Liver (tissue), 9 donors: Measurements from ENCODE around the gene ANKRD33B. TPM values are rescaled to one million over a fixed set of nuclear protein-coding genes. Genes with fewer than 3 reads are reported as not detected.
"Not testable (repeated sequence)": the region's sequence is repeated elsewhere in the genome, so short reads cannot be mapped to it uniquely, and the experiment has no call there.

Experiments
- DNase-seq: peaks from one replicate; pipeline ENCODE4 v3.0.0-alpha.2; 2017; ENCODE audit warnings: low spot score
- H3K27ac ChIP-seq, 2 donors: one replicate each; pipeline ENCODE4 v1.7.0; 2013; ENCODE audit warnings: inconsistent platforms in 2 of 2, low read length in 2 of 2, control low read depth in 1 of 2, low read depth in 1 of 2, mild to moderate bottlenecking in 1 of 2
- H3K27me3 ChIP-seq, 4 donors: one replicate each; pipeline versions ENCODE4 v1.6.1 to v1.7.0; 2013; ENCODE audit warnings: low read length in 3 of 4, inconsistent platforms in 1 of 4, mild to moderate bottlenecking in 1 of 4, moderate library complexity in 1 of 4; ENCODE audit not compliant: control insufficient read depth in 4 of 4, insufficient read depth in 4 of 4
- H3K36me3 ChIP-seq, 4 donors: one replicate each; pipeline versions ENCODE4 v1.6.1 to v1.7.0; 2013; ENCODE audit warnings: low read length in 3 of 4, mild to moderate bottlenecking in 3 of 4, low read depth in 1 of 4, moderate library complexity in 1 of 4; ENCODE audit not compliant: control insufficient read depth in 4 of 4, insufficient read depth in 3 of 4
- H3K4me1 ChIP-seq, 4 donors: one replicate each; pipeline versions ENCODE4 v1.6.1 to v1.7.0; 2013; ENCODE audit warnings: low read length in 3 of 4, mild to moderate bottlenecking in 3 of 4, moderate library complexity in 1 of 4; ENCODE audit not compliant: control insufficient read depth in 4 of 4, insufficient read depth in 4 of 4
- H3K4me3 ChIP-seq, 3 donors: one replicate each; pipeline versions ENCODE4 v1.6.1 to v1.7.0; 2013; ENCODE audit warnings: low read length in 3 of 3, control low read depth in 1 of 3, low read depth in 1 of 3, mild to moderate bottlenecking in 1 of 3
- H3K9ac ChIP-seq, 2 donors: one replicate each; pipeline ENCODE4 v1.7.0; 2013; ENCODE audit warnings: low read length in 2 of 2, mild to moderate bottlenecking in 2 of 2, moderate library complexity in 2 of 2, control low read depth in 1 of 2, low read depth in 1 of 2
- H3K9me3 ChIP-seq, 4 donors: one replicate each; pipeline versions ENCODE4 v1.6.1 to v1.7.0; 2013; ENCODE audit warnings: low read length in 3 of 4; ENCODE audit not compliant: control insufficient read depth in 4 of 4
- ATF3 ChIP-seq: IDR thresholded peaks from 2 replicates; pipeline ENCODE4 v1.6.1; 2016; ENCODE audit warnings: antibody characterized with exemption
- EGR1 ChIP-seq, 2 donors: IDR thresholded peaks; 2 replicates each; pipeline ENCODE4 v1.6.1; 2016 to 2018; ENCODE audit warnings: antibody characterized with exemption in 2 of 2, low read depth in 2 of 2
- FOXA1 ChIP-seq: IDR thresholded peaks from 2 replicates; pipeline ENCODE4 v1.6.1; 2016; ENCODE audit warnings: antibody characterized with exemption
- FOXA2 ChIP-seq: IDR thresholded peaks from 2 replicates; pipeline ENCODE4 v1.6.1; 2016; ENCODE audit warnings: antibody characterized with exemption
- GABPA ChIP-seq, 2 donors: IDR thresholded peaks in 1 of 2; conservative IDR thresholded peaks in 1 of 2; 2 replicates each; pipeline ENCODE4 v1.6.1; 2016; ENCODE audit warnings: antibody characterized with exemption in 2 of 2, mild to moderate bottlenecking in 1 of 2, moderate library complexity in 1 of 2
- HNF4G ChIP-seq: IDR thresholded peaks from 2 replicates; pipeline ENCODE4 v1.6.1; 2016; ENCODE audit warnings: antibody characterized with exemption
- JUND ChIP-seq, 2 donors: IDR thresholded peaks; 2 replicates each; pipeline ENCODE4 v1.6.1; 2016; ENCODE audit warnings: antibody characterized with exemption in 2 of 2
- NR2F2 ChIP-seq: IDR thresholded peaks from 2 replicates; pipeline ENCODE4 v1.6.1; 2016; ENCODE audit warnings: antibody characterized with exemption
- RAD21 ChIP-seq, 2 donors: IDR thresholded peaks; 2 replicates each; pipeline ENCODE4 v1.6.1; 2016; ENCODE audit warnings: antibody characterized with exemption in 2 of 2, mild to moderate bottlenecking in 2 of 2
- REST ChIP-seq: IDR thresholded peaks from 2 replicates; pipeline ENCODE4 v1.6.1; 2016; ENCODE audit warnings: antibody characterized with exemption, mild to moderate bottlenecking
- RXRA ChIP-seq, 2 donors: IDR thresholded peaks; 2 replicates each; pipeline ENCODE4 v1.6.1; 2017 to 2018; ENCODE audit warnings: antibody characterized with exemption in 2 of 2, mild to moderate bottlenecking in 1 of 2
- SP1 ChIP-seq: IDR thresholded peaks from 2 replicates; pipeline ENCODE4 v1.6.1; 2018; ENCODE audit warnings: antibody characterized with exemption, mild to moderate bottlenecking
- TAF1 ChIP-seq: conservative IDR thresholded peaks from 2 replicates; pipeline ENCODE4 v1.6.1; 2016; ENCODE audit warnings: antibody characterized with exemption, mild to moderate bottlenecking
- YY1 ChIP-seq: IDR thresholded peaks from 2 replicates; pipeline ENCODE4 v1.6.1; 2016; ENCODE audit warnings: antibody characterized with exemption, mild to moderate bottlenecking
- ZBTB33 ChIP-seq: IDR thresholded peaks from 2 replicates; pipeline ENCODE4 v1.6.1; 2016; ENCODE audit warnings: antibody characterized with exemption
- WGBS: extraction: QIAGEN DNeasy Blood & Tissue Kit; methylation state at CpG from one replicate; pipeline ENCODE4 v1.1.7; 2013; 5-methylcytosine and 5-hydroxymethylcytosine counted together
- polyA plus RNA-seq, 2 donors: library from polyadenylated mRNA; stranded (reverse) in 1 of 2; unstranded in 1 of 2; fragments of 200-250 nt in 1 of 2; fragments of >200 nt in 1 of 2; fragmentation: Nextera tagmentation in 1 of 2; extraction: Ambion mirVana in 1 of 2; gene quantifications; one replicate each; pipeline versions ENCODE4 v1.2.1 to v1.2.3, GENCODE V29; 2013 to 2015
- total RNA-seq, 2 donors: library from RNA; depleted of rRNA; stranded (reverse); fragments of >200 nt; gene quantifications; one replicate each; pipeline ENCODE4 v1.2.3, GENCODE V29; 2014
- donor health status: healthy.
- donor health status: healthy.
- donor health status: healthy.
- donor health status: healthy.
- donor health status: healthy.

Gene ANKRD33B
- total and polyA plus RNA-seq, 4 donors, result 0.09 to 1.9 (median 0.25) TPM; not detected in 1

GRCh38 chr5:10572451-10572850 lies 8.6 kb downstream of the ANKRD33B start:
- Histone ChIP-seq H3K27me3 (no peaks in the 10 kb centered on the region), H3K4me3 (no peak overlapping the region), H3K9ac (no peak overlapping the region), H3K36me3 (no peaks in the 10 kb centered on the region), H3K9me3 (no peaks in the 10 kb centered on the region), H3K4me1 (peaks cover 0 to 18% (median 9%) of the 10 kb centered on the region in 4 donors), H3K27ac (no peak overlapping the region)
- TF ChIP-seq NR2F2 (no peak), GABPA (IDR thresholded peaks at IDR 0.05 in 1 of 2, conservative IDR thresholded peaks at IDR 0.05 in 1 of 2) (no peak), FOXA1 (no peak), ZBTB33 (no peak), ATF3 (no peak), RXRA (IDR thresholded peaks at IDR 0.05) (no peak), EGR1 (IDR thresholded peaks at IDR 0.05; ENCODE audit: low read depth in 2 of 2) (no peak), RAD21 (IDR thresholded peaks at IDR 0.05) (no peak), HNF4G (no peak), FOXA2 (no peak), REST (no peak), YY1 (no peak), TAF1 (no peak), SP1 (no peak)
- WGBS, result 96% methylated on average over 7 of the region's 7 CpGs
- no peak for DNase-seq

- DNase-seq, result no peak
- Histone ChIP-seq H3K9me3 (no peaks in the 10 kb centered on the region), H3K36me3 (no peaks in the 10 kb centered on the region), H3K4me3 (no peak overlapping the region), H3K27me3 (no peaks in the 10 kb centered on the region), H3K9ac (no peak overlapping the region), H3K27ac (no peak overlapping the region), H3K4me1 (peaks cover 0 to 25% (median 10%) of the 10 kb centered on the region in 4 donors)
- TF ChIP-seq TAF1 (no peak), NR2F2 (no peak), JUND (IDR thresholded peaks at IDR 0.05) (no peak), FOXA1 (no peak), HNF4G (no peak), ATF3 (no peak), YY1 (no peak), ZBTB33 (no peak), GABPA (IDR thresholded peaks at IDR 0.05 in 1 of 2, conservative IDR thresholded peaks at IDR 0.05 in 1 of 2) (no peak)
- WGBS, result 96% methylated on average over 8 of the region's 8 CpGs
Measured at GRCh38 chr5:10573487-10574145, 9.7 kb downstream of the ANKRD33B start.

GRCh38 chr5:10574879-10575278 lies 11.0 kb downstream of the ANKRD33B start:
- WGBS, result 74% methylated on average over 3 of the region's 7 CpGs
- H3K9ac ChIP-seq, H3K27ac ChIP-seq, DNase-seq, H3K36me3 ChIP-seq, H3K4me3 ChIP-seq, H3K9me3 ChIP-seq, H3K27me3 ChIP-seq: not testable (repeated sequence)
- peaks cover 0 to 25% (median 10%) of the 10 kb centered on the region in 4 donors for H3K4me1 ChIP-seq
